ENCODE results near the gene TNKS2.
A peak's percentile ranks its signal among the peaks of the same experiment; 100 is the strongest.
"Not testable (repeated sequence)": the region's sequence is repeated elsewhere in the genome, so short reads cannot be mapped to it uniquely, and the experiment has no call there.

Gene TNKS2

DNA sequence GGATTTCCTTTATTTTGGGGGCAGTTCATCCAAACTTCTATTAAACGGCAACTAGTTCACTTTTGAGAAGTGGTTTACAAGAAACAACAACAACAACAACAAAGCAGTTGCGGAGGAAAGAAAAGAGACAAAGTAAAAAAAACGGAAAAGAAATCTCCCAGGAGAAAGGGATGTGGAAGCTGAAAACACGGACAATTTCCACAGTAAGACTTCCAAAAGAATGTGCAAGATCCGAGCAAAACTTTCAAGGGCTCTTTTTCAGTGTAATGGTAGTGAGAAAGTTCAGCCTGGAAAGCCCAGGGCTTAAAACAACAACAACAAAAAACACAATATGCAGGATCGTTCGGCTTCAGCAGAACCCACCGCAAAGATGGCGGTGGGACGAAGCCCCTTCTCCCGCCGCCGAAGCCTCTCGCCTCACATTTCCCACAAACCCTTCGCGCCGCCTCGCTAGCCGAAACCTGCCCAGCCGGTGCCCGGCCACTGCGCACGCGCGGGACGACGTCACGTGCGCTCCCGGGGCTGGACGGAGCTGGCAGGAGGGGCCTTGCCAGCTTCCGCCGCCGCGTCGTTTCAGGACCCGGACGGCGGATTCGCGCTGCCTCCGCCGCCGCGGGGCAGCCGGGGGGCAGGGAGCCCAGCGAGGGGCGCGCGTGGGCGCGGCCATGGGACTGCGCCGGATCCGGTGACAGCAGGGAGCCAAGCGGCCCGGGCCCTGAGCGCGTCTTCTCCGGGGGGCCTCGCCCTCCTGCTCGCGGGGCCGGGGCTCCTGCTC is at the start of gene TNKS2:
Gene TNKS2 (plus strand): TSS at position 553 of the 775 bp plus-strand sequence. CDS start 265 bp downstream, outside the sequence.
- peak; percentile 76 to 87 (median 85) for DNase-seq (ENCODE audit: low read depth in 3 of 3, low spot score in 1 of 3)

- not testable (repeated sequence) for DNase-seq (ENCODE audit: low read depth in 3 of 3, low spot score in 1 of 3)
Observed at GRCh38 chr10:91749592-91749991, 48.6 kb upstream of the TNKS2 start.

DNA sequence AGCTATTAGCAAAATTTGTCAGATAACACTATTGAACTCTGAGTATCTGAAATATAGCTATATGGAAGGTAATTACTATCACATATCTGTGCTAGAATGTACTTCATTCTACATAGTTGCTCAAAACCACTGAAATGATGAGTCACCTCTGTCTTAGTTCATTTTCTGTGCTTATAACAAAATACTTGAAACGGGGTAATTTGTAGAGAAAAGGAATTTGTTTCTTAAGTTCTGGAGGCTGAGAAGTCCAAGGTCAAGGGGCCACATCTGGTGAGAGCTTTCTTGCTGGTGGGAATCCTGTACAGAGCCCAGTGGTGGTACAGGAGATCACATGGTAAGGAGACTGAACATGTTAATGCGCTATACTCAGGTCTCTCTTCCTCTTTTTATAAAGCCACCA is 41.9 kb upstream of the TNKS2 start:
- DNase-seq (ENCODE audit: low read depth in 3 of 3, low spot score in 1 of 3) = no peak

DNA sequence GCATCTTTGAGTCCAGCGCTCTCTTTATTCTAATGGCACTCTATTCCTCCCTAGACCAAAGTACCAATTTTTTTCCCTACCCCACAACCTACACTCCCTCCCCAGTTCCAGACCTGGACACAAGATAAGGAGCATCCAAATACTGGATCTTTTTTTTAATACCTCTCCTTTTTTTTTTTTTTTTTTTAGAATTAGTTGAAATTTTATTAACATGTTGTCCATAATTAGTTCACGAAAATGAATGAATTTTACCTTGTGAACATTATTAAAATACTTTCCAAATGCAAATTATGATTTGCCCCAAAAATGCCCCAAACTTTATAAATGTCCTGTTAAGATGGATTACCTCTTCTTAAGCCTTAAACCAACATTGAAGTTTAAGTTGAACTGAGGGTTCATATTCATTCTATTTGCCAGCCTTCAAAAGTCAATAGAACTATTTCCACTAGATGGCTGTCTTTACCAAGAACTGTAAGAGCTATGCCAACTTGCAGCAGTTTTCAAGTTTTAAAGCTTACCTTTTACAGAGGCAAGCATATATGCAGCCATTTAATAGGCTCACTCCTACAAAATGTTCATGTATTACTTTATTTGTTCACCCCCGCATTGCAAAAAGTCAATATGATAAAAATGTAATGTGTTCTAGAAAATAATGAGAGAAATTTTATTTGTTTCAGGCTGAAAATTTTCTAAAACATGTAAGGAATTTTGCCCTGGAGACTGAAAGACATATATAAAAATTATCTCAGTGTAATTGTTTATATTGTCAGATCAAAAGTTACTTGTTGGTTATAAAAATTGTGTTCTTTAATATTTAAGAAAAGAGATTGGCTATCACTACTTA is 39.7 kb upstream of the TNKS2 start:
- DNase-seq (ENCODE audit: low read depth in 3 of 3, low spot score in 1 of 3) = no peak

- no peak for DNase-seq (ENCODE audit: low read depth in 3 of 3, low spot score in 1 of 3)
Observed at GRCh38 chr10:91759581-91759986, 38.6 kb upstream of the TNKS2 start.

DNA sequence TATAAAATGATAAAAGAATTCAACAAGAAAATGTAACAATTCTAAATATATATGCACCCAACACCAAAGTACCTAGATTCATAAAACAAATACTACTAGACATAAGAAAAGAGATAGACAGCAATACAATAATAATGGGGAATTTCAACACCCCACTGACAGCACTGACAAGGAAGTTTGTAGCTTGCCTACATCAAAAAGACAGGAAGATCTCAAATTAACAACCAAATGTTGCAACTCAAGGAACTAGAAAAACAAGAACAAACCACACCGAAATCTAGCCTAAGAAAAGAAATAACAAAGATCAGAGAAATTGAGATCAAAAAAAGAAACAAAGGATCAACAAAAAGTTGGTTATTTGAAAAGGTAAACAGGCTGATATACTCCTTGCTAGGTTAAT is 36.5 kb upstream of the TNKS2 start:
- no peak for DNase-seq (ENCODE audit: low read depth in 3 of 3, low spot score in 1 of 3)

DNA sequence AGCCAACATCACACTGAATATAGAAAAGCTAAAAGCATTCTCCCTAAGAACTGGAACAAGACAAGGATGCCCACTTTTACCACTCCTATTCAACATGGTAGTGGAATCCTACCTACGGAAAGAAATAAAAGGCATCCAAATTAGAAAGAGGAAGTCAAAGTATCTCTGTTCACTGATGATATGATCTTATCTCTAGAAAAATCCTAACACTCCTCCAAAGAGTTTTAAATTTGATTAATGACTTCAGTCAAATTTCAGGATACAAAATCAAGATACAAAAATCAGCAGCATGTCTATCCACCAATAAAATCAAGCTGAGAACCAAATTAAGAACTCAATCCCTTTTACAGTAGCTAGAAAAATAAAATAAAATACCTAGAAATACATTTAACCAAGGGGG is 35.3 kb upstream of the TNKS2 start:
- no peak for DNase-seq (ENCODE audit: low read depth in 3 of 3, low spot score in 1 of 3)

DNA sequence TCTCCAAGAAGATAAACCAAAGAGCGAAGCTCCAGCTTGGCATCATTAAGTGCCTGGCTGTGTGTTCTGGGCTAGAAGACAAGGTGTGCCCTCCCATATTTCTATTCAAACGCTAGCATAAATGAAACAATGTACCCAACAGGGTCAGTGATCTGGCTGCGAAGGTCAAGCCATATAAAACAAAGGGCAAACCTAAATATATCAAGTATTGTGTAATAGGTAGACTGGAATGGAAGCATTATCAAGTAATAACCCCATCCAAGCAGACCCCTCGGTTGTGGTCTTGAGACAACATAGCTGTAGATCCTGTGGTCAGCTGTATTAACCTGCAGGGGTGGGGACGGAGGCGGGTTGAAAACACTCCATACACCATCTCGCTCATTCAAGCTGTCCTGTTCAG is 31.6 kb upstream of the TNKS2 start:
- no peak for DNase-seq (ENCODE audit: low read depth in 3 of 3, low spot score in 1 of 3)

DNA sequence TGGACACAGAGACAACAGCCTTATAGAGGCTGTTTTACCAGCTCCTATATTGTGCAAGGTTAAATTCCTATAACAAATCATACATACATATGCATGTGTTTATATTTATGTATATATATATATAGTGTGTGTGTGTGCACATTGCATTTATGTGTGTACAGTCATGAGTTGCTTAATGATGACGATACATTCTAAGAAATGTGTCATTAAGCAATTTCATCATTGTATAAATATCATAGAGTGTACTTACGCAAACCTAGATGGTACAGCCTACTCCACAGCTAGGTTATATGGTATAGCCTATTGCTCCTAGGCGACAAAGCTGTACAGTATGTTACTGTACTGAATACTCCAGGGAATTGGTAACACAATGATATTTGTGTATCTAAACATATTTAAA is 30.1 kb upstream of the TNKS2 start:
- DNase-seq (ENCODE audit: low read depth in 3 of 3, low spot score in 1 of 3) = no peak

DNA sequence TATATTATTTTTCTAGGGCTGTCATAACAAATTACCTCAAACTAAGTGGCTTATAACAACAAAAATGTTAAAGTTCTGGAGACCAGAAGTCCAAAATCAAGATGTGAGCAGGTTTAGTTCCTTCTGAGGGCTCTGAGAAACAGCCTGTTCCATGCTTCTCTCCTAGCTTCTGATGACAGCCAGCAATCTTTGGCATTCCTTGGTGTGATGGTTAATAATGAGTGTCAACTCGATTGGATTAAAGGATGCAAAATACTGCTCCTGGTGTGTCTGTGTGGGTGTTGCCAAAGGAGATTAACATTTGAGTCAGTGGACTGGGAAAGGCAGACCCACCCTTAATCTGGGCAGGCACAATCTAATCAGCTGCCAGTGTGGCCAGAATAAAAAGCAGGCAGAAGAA is 26.3 kb upstream of the TNKS2 start:
- DNase-seq (ENCODE audit: low read depth in 3 of 3, low spot score in 1 of 3) = no peak

DNA sequence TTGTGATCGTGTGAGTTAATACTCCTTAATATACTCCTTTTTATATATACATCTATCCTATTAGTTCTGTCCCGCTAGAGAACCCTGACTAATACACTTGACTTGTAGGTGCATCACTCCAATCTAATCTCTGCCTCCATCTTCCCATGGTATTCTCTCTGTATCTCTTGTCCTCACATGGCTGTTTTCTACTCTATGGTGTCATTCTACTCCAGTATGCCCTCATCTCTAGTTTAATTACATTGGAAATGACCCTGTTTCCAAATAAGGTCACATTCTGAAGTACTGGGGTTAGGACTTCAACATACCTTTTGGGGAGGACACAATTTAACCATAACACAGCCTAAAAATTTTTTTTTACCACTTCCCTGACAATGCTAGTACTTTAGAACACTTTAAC is 25.8 kb upstream of the TNKS2 start:
- no peak for DNase-seq (ENCODE audit: low read depth in 3 of 3, low spot score in 1 of 3)

- no peak for DNase-seq (ENCODE audit: low read depth in 3 of 3, low spot score in 1 of 3)
Observed at GRCh38 chr10:91772869-91773268, 25.4 kb upstream of the TNKS2 start.

- no peak for DNase-seq (ENCODE audit: low read depth in 3 of 3, low spot score in 1 of 3)
Observed at GRCh38 chr10:91774571-91774970, 23.7 kb upstream of the TNKS2 start.

- no peak for DNase-seq (ENCODE audit: low read depth in 3 of 3, low spot score in 1 of 3)
Observed at GRCh38 chr10:91775731-91776130, 22.5 kb upstream of the TNKS2 start.

DNA sequence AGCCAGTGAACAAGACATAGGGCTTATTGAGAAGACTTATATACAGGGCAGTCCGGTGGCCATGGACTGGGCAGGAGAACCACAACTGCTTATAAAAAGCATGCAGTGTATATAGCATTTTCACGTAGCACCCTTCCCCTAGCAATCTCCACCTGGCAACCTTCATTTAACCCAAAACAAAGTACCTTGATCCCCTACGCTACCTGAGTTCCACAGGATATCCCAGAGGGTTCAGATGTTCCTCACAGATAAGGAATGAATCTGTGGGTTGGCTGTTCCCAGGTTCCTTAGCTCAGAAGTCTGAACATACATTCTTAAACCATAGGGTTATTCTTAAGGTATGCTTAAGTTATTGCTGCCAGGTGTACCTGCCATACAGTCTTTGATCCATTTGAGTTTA is 22.0 kb upstream of the TNKS2 start:
- DNase-seq (ENCODE audit: low read depth in 3 of 3, low spot score in 1 of 3) = no peak

DNA sequence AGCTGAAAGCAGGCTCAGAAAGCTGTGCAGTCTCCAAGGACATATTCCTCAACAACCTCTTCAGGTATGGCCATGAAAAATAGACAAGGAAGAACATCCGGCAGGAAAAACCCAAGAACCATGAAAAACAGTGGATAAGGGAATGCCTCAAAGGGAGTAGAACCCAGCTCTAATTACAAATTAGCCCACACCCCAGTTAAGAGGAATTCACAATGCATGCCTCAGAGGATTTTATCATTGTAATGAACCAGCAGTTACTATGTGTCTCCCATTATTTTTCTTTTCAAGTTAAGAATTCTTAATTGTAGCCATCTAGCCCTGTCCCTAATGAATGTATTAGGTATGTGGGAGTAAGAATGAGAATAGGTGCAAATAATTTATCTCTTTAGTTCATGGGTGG is 19.7 kb upstream of the TNKS2 start:
- no peak for DNase-seq (ENCODE audit: low read depth in 3 of 3, low spot score in 1 of 3)

GRCh38 chr10:91779011-91779605 is 19.1 kb upstream of the TNKS2 start:
- DNase-seq (ENCODE audit: low read depth in 3 of 3, low spot score in 1 of 3) = no peak

GRCh38 chr10:91782539-91782938 is 15.7 kb upstream of the TNKS2 start:
- DNase-seq (ENCODE audit: low read depth in 3 of 3, low spot score in 1 of 3) = no peak

- DNase-seq (ENCODE audit: low read depth in 3 of 3, low spot score in 1 of 3) = no peak
Observed at GRCh38 chr10:91785830-91786229, 12.4 kb upstream of the TNKS2 start.

- no peak for DNase-seq (ENCODE audit: low read depth in 3 of 3, low spot score in 1 of 3)
Observed at GRCh38 chr10:91787258-91787657, 11.0 kb upstream of the TNKS2 start.

DNA sequence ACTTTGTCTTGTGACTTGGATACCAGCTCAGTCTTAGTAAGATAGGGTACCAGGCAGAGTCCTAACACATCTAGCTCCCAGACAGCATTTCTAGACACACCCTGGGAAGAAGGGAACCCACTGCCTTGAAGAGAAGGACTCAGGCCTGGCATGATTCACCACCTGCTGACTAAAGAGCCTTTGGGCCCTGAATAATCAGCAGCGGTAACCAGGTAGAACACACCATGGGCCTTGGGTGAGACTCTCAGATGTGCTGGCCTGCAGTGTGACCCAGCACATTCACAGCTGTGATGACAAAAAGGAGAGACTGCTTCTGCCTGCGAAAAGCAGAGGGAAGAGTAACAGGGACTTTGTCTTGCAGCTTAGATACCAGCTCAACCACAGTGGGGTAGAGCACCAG is 10.4 kb upstream of the TNKS2 start:
- no peak for DNase-seq (ENCODE audit: low read depth in 3 of 3, low spot score in 1 of 3)

- DNase-seq (ENCODE audit: low read depth in 3 of 3, low spot score in 1 of 3) = no peak
Observed at GRCh38 chr10:91788527-91788926, 9.7 kb upstream of the TNKS2 start.

Measured in stimulated activated CD4-positive, alpha-beta T cell treated with anti-CD3 and anti-CD28 coated beads, TNF-alpha, amount 100 ng/mL, for 1 hour (primary cell).